ENCODE data around the gene SECISBP2. TPM values are rescaled to one million over a fixed set of nuclear protein-coding genes. Genes with fewer than 3 reads are reported as not detected.
A peak's percentile ranks its signal among the peaks of the same experiment; 100 is the strongest.

SECISBP2 gene
- total and polyA plus RNA-seq, 11 donors: 13.0 to 27.5 (median 15.5) TPM

GRCh38 chr9:89387197-89387849 is 69.0 kb downstream of the SECISBP2 start:
- no peak for DNase-seq
- no peak overlapping the region for H3K4me3 ChIP-seq
- H3K4me1 ChIP-seq: peaks cover 0 to 22% (median 3%) of the 10 kb centered on the region in 12 donors
- TF ChIP-seq POLR2A (IDR thresholded peaks at IDR 0.05): no peak
- no peak for TF ChIP-seq CTCF (IDR thresholded peaks at IDR 0.05)
- H3K27ac ChIP-seq: peak overlapping the region in 5 of 12 donors; percentile 25 to 83 (median 41)
- no peak for ATAC-seq
- no peaks in the 10 kb centered on the region for H3K27me3 ChIP-seq
- peaks cover 0 to 95% (median 15%) of the 10 kb centered on the region in 9 donors for H3K36me3 ChIP-seq
- no peaks in the 10 kb centered on the region for H3K9me3 ChIP-seq
- WGBS, 4 donors: 95 to 96% (median 95%) methylated on average over 20 of the region's 20 CpGs
- intact Hi-C loops (cut with DNase I): loop anchor here in 4 of 10 donors (2.0 to 10.0 kb wide), 4 partner anchors 19 to 167 kb away; no protein-coding TSS in a partner anchor

- Histone ChIP-seq H3K36me3 (peaks cover 0 to 95% (median 21%) of the 10 kb centered on the region in 9 donors), H3K27ac (peak overlapping the region in 7 of 12 donors; percentile 25 to 83 (median 41)), H3K4me1 (peaks cover 0 to 22% (median 3%) of the 10 kb centered on the region in 12 donors), H3K9me3 (no peaks in the 10 kb centered on the region), H3K27me3 (no peaks in the 10 kb centered on the region), H3K4me3 (no peak overlapping the region)
- WGBS, 4 donors: 70 to 89% (median 86%) methylated on average over 10 to 19 of the region's 19 CpGs
- intact Hi-C loops (cut with DNase I): loop anchor here in 4 of 10 donors (10.0 kb wide), 3 partner anchors 57 to 167 kb away; no protein-coding TSS in a partner anchor
- DNase-seq (peak in 4 of 5 donors; percentile 27 to 63 (median 41)), ATAC-seq (peak; percentile 52 to 72 (median 70))
- TF ChIP-seq CTCF (IDR thresholded peaks at IDR 0.05): no peak
- no peak for TF ChIP-seq POLR2A (IDR thresholded peaks at IDR 0.05)
Measured at GRCh38 chr9:89388084-89388867, 70.0 kb downstream of the SECISBP2 start.

- WGBS, 4 donors: 93 to 98% (median 97%) methylated on average over 11 to 12 of the region's 12 CpGs
Measured at GRCh38 chr9:89388868-89389177, 70.5 kb downstream of the SECISBP2 start.

More at GRCh38 chr9:89388868-89389177, 70.5 kb downstream of the SECISBP2 start:
- Histone ChIP-seq H3K27me3 (no peaks in the 10 kb centered on the region), H3K4me1 (peaks cover 0 to 22% (median 3%) of the 10 kb centered on the region in 12 donors), H3K27ac (peak overlapping the region in 2 of 12 donors; percentile 46 to 83), H3K36me3 (peaks cover 0 to 95% (median 23%) of the 10 kb centered on the region in 9 donors), H3K4me3 (no peak overlapping the region), H3K9me3 (no peaks in the 10 kb centered on the region)
- DNase-seq: no peak
- ATAC-seq: no peak
- intact Hi-C loops (cut with DNase I): loop anchor here in 4 of 10 donors (10.0 kb wide), 3 partner anchors 56 to 166 kb away; no protein-coding TSS in a partner anchor
- TF ChIP-seq POLR2A (IDR thresholded peaks at IDR 0.05) (no peak), CTCF (IDR thresholded peaks at IDR 0.05) (no peak)

Measured in heart left ventricle (tissue), 16 donors.